ENCODE results near the gene STX11.

Gene STX11

GRCh38 chr6:144153971-144154370 lies 3.7 kb downstream of the STX11 start:
- Histone ChIP-seq H2AFZ (ENCODE audit: low read length) (no peak overlapping the region), H3K4me3 (ENCODE audit: low read length) (no peak overlapping the region), H3K9ac (ENCODE audit: low read length) (no peak overlapping the region), H3F3A (ENCODE audit: insufficient read depth, low read length) (peaks cover 12% of the 10 kb centered on the region), H3K27ac (ENCODE audit: low read length) (no peak overlapping the region), H3K27me3 (replicated peaks; ENCODE audit: insufficient read depth, low read length) (no peaks in the 10 kb centered on the region), H3K79me2 (ENCODE audit: low read length) (peaks cover 27% of the 10 kb centered on the region), H3K9me3 (replicated peaks; ENCODE audit: insufficient read depth, low read length) (no peaks in the 10 kb centered on the region), H3K4me2 (ENCODE audit: low read depth, low read length) (no peak overlapping the region), H3K9me2 (replicated peaks; ENCODE audit: insufficient read depth, low read length) (no peaks in the 10 kb centered on the region), H4K20me1 (ENCODE audit: insufficient read depth, low read length) (no peaks in the 10 kb centered on the region), H3K36me3 (replicated peaks; ENCODE audit: insufficient read depth, low read length) (no peaks in the 10 kb centered on the region), H3K4me1 (ENCODE audit: low read length) (0 out of 2 replicates have a peak, but pooled peaks cover 5% of the 10 kb centered on the region)
- no peak for DNase-seq
- TF ChIP-seq CTCF (IDR thresholded peaks at IDR 0.05; ENCODE audit: low read length) (no peak), EZH2 (optimal IDR thresholded peaks at IDR 0.05; ENCODE audit: low read depth, low read length) (no peak), EZH2phosphoT487 (IDR thresholded peaks at IDR 0.05; ENCODE audit: low read length) (no peak)

DNA sequence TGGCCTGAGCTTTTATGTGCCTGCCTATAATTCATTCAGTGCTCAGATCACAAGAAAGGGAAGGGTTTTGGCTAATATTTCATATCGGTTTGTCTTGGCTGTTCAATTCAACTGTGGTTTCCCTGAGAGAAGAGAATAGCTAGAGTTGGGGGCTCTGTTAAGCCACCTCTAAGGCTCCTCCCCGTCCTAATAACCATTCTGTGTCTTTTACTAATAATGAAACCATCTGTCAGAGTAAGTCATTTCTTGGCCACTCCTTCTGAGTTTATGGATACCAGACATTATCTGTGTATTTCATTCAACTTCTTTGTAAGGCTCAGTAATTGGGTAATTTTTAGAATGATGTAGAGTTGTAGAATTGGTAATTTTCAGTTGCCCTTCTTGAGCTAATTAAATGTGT lies 5.2 kb downstream of the STX11 start:
- peaks cover 27% of the 10 kb centered on the region for H3K79me2 ChIP-seq (ENCODE audit: low read length)
- H3F3A ChIP-seq (ENCODE audit: insufficient read depth, low read length), result peaks cover 12% of the 10 kb centered on the region
- no peak overlapping the region for H3K9ac ChIP-seq (ENCODE audit: low read length)
- no peak overlapping the region for H3K4me3 ChIP-seq (ENCODE audit: low read length)
- H3K4me2 ChIP-seq (ENCODE audit: low read depth, low read length), result no peak overlapping the region
- no peaks in the 10 kb centered on the region for H3K27me3 ChIP-seq (replicated peaks; ENCODE audit: insufficient read depth, low read length)
- H3K9me2 ChIP-seq (replicated peaks; ENCODE audit: insufficient read depth, low read length), result no peaks in the 10 kb centered on the region
- DNase-seq, result no peak
- no peak overlapping the region for H3K27ac ChIP-seq (ENCODE audit: low read length)
- no peak overlapping the region for H2AFZ ChIP-seq (ENCODE audit: low read length)
- TF ChIP-seq CTCF (IDR thresholded peaks at IDR 0.05; ENCODE audit: low read length), result no peak
- TF ChIP-seq EZH2phosphoT487 (IDR thresholded peaks at IDR 0.05; ENCODE audit: low read length), result no peak
- no peak for TF ChIP-seq EZH2 (optimal IDR thresholded peaks at IDR 0.05; ENCODE audit: low read depth, low read length)
- H3K4me1 ChIP-seq (ENCODE audit: low read length), result 0 out of 2 replicates have a peak, but pooled peaks cover 5% of the 10 kb centered on the region
- no peaks in the 10 kb centered on the region for H3K9me3 ChIP-seq (replicated peaks; ENCODE audit: insufficient read depth, low read length)
- no peaks in the 10 kb centered on the region for H4K20me1 ChIP-seq (ENCODE audit: insufficient read depth, low read length)
- H3K36me3 ChIP-seq (replicated peaks; ENCODE audit: insufficient read depth, low read length), result no peaks in the 10 kb centered on the region

- no peaks in the 10 kb centered on the region for H3K27me3 ChIP-seq (replicated peaks; ENCODE audit: insufficient read depth, low read length)
- H2AFZ ChIP-seq (ENCODE audit: low read length), result no peak overlapping the region
- TF ChIP-seq EZH2phosphoT487 (IDR thresholded peaks at IDR 0.05; ENCODE audit: low read length) (no peak), EZH2 (optimal IDR thresholded peaks at IDR 0.05; ENCODE audit: low read depth, low read length) (no peak), CTCF (IDR thresholded peaks at IDR 0.05; ENCODE audit: low read length) (no peak)
- H3K9me3 ChIP-seq (replicated peaks; ENCODE audit: insufficient read depth, low read length), result no peaks in the 10 kb centered on the region
- peaks cover 27% of the 10 kb centered on the region for H3K79me2 ChIP-seq (ENCODE audit: low read length)
- no peaks in the 10 kb centered on the region for H4K20me1 ChIP-seq (ENCODE audit: insufficient read depth, low read length)
- H3K9ac ChIP-seq (ENCODE audit: low read length), result no peak overlapping the region
- H3F3A ChIP-seq (ENCODE audit: insufficient read depth, low read length), result peaks cover 6% of the 10 kb centered on the region; the same call in 1 of the 2 replicates
- H3K36me3 ChIP-seq (replicated peaks; ENCODE audit: insufficient read depth, low read length), result no peaks in the 10 kb centered on the region
- H3K4me3 ChIP-seq (ENCODE audit: low read length), result no peak overlapping the region
- H3K4me2 ChIP-seq (ENCODE audit: low read depth, low read length), result peak overlapping the region; percentile 50; the same call in 1 of the 2 replicates
- no peak overlapping the region for H3K27ac ChIP-seq (ENCODE audit: low read length)
- H3K4me1 ChIP-seq (ENCODE audit: low read length), result 0 out of 2 replicates have a peak, but pooled peaks cover 5% of the 10 kb centered on the region
- no peaks in the 10 kb centered on the region for H3K9me2 ChIP-seq (replicated peaks; ENCODE audit: insufficient read depth, low read length)
- peak; percentile 18 for DNase-seq
Observed at GRCh38 chr6:144156338-144156737, 6.0 kb downstream of the STX11 start.
